HepG2 (cell line): ENCODE measurements around the gene ENGASE. TPM values are rescaled to one million over a fixed set of nuclear protein-coding genes. Genes with fewer than 3 reads are reported as not detected.
A peak's percentile ranks its signal among the peaks of the same experiment; 100 is the strongest.

Experiments used
- ATF7-NPFF ChIP-seq: sonication (generic); formaldehyde crosslinking; IDR thresholded peaks from 2 replicates; pipeline ENCODE4 v1.8.1; 2023; ENCODE audit warnings: mild to moderate bottlenecking, low read depth, missing genetic modification reagents, moderate library complexity
- BRD4 ChIP-seq: sonication (generic); formaldehyde crosslinking; IDR thresholded peaks from 2 replicates; pipeline ENCODE4 v1.4.0; 2020; ENCODE audit warnings: missing genetic modification reagents
- CC2D1A ChIP-seq: sonication (generic); formaldehyde crosslinking; IDR thresholded peaks from 2 replicates; pipeline ENCODE4 v1.8.1; 2023; ENCODE audit warnings: mild to moderate bottlenecking, missing genetic modification reagents
- CREM ChIP-seq, 2 experiments: sonication (generic) in 1 of 2; formaldehyde crosslinking in 1 of 2; IDR thresholded peaks; 2 replicates each; pipeline versions ENCODE4 v1.4.0 to v1.6.1; 2016 to 2020; ENCODE audit warnings: antibody characterized with exemption in 1 of 2, mild to moderate bottlenecking in 1 of 2, missing genetic modification reagents in 1 of 2
- EED ChIP-seq: sonication (generic); formaldehyde crosslinking; IDR thresholded peaks from 2 replicates; pipeline ENCODE4 v1.5.0; 2020; ENCODE audit warnings: mild to moderate bottlenecking, missing genetic modification reagents
- ELF1 ChIP-seq: sonication (generic); formaldehyde crosslinking; IDR thresholded peaks from 2 replicates; pipeline ENCODE4 v1.4.0; 2020; ENCODE audit warnings: missing genetic modification reagents
- FOXC1 ChIP-seq: sonication (generic); formaldehyde crosslinking; IDR thresholded peaks from 2 replicates; pipeline ENCODE4 v1.8.0; 2022; ENCODE audit warnings: mild to moderate bottlenecking, missing genetic modification reagents, borderline replicate concordance
- GATAD1 ChIP-seq: IDR thresholded peaks from 2 replicates; pipeline ENCODE4 v1.6.1; 2016; ENCODE audit warnings: missing genetic modification reagents, missing compliant biosample characterization
- HOXA7 ChIP-seq: sonication (generic); formaldehyde crosslinking; IDR thresholded peaks from 2 replicates; pipeline ENCODE4 v1.8.1; 2022; ENCODE audit warnings: mild to moderate bottlenecking, missing genetic modification reagents, moderate library complexity
- NR2C2 ChIP-seq: sonication (generic); formaldehyde crosslinking; IDR thresholded peaks from 2 replicates; pipeline ENCODE4 v1.4.0; 2020; ENCODE audit warnings: missing genetic modification reagents, mild to moderate bottlenecking, moderate library complexity, borderline replicate concordance
- PCBP2 ChIP-seq: fragments of 200-400 bp; formaldehyde crosslinking; optimal IDR thresholded peaks from 2 replicates; pipeline ENCODE3; 2018; ENCODE audit warnings: low read length, low read depth; ENCODE audit not compliant: poor library complexity, severe bottlenecking
- SMAD3 ChIP-seq: sonication (generic); formaldehyde crosslinking; IDR thresholded peaks from 2 replicates; pipeline ENCODE4 v1.4.0; 2020; ENCODE audit warnings: missing genetic modification reagents
- TBL1XR1 ChIP-seq: fragments of 150-350 bp; IDR thresholded peaks from 2 replicates; pipeline ENCODE4 v1.6.1; 2014; ENCODE audit warnings: borderline replicate concordance, low read length; ENCODE audit not compliant: partially characterized antibody
- ZFP36 ChIP-seq: fragments of 150-350 bp; IDR thresholded peaks from 2 replicates; pipeline ENCODE4 v1.6.1; 2018; ENCODE audit warnings: borderline replicate concordance, low read length, low read depth; ENCODE audit not compliant: partially characterized antibody
- ZNF296 ChIP-seq: sonication (generic); formaldehyde crosslinking; conservative IDR thresholded peaks from 2 replicates; pipeline ENCODE4 v1.5.0; 2020; ENCODE audit warnings: mild to moderate bottlenecking, missing genetic modification reagents
- ZNF333 ChIP-seq: sonication (generic); formaldehyde crosslinking; IDR thresholded peaks from 2 replicates; pipeline ENCODE4 v1.4.0; 2020; ENCODE audit warnings: mild to moderate bottlenecking, missing genetic modification reagents, borderline replicate concordance
- ZNF460 ChIP-seq: sonication (generic); formaldehyde crosslinking; IDR thresholded peaks from 2 replicates; pipeline ENCODE4 v1.5.1; 2020; ENCODE audit warnings: missing genetic modification reagents, mild to moderate bottlenecking, borderline replicate concordance
- ZNF615 ChIP-seq: sonication (generic); formaldehyde crosslinking; IDR thresholded peaks from 2 replicates; pipeline ENCODE4 v1.5.0; 2020; ENCODE audit warnings: mild to moderate bottlenecking, missing genetic modification reagents, borderline replicate concordance
- ZXDC ChIP-seq: sonication (generic); formaldehyde crosslinking; IDR thresholded peaks from 2 replicates; pipeline ENCODE4 v1.5.0; 2020; ENCODE audit warnings: mild to moderate bottlenecking, missing genetic modification reagents
- polyA plus RNA-seq, 8 experiments: library from polyadenylated mRNA; depleted of rRNA in 3 of 8; stranded (reverse) in 7 of 8; unstranded in 1 of 8; fragments of >200 nt; fragmentation: Illumina TruSeq in 4 of 8; extraction: Trizol in 4 of 8; gene quantifications; 2 replicates each; pipeline versions ENCODE4 v1.2.1 to v1.2.3, GENCODE V29; 2011 to 2016; ENCODE audit warnings: low read depth in 4 of 8, missing spikeins in 1 of 8, mixed read lengths in 1 of 8; ENCODE audit not compliant: insufficient read depth in 1 of 8
- total RNA-seq, 5 experiments: library from RNA; depleted of rRNA; stranded (reverse); fragments of >200 nt; fragmentation: Illumina TruSeq; extraction: Trizol; gene quantifications; 2 replicates each; pipeline ENCODE4 v1.2.3, GENCODE V29; 2016; ENCODE audit warnings: low read depth in 1 of 5
- TF ChIP-seq, protein P1 (sequence below), 2 experiments: sonication (generic) in 1 of 2; formaldehyde crosslinking in 1 of 2; IDR thresholded peaks; 2 replicates each; pipeline versions ENCODE4 v1.6.1 to v1.9.0; 2014 to 2022; ENCODE audit warnings: antibody characterized with exemption in 1 of 2, borderline replicate concordance in 1 of 2, inconsistent platforms in 1 of 2, low read depth in 1 of 2, missing genetic modification reagents in 1 of 2

Gene ENGASE
- total and polyA plus RNA-seq, 2 of the 13 experiments (the other 11 are each of a cell fraction or from before 2014, with no cell fraction given) = 10.6 to 18.1 TPM

DNA sequence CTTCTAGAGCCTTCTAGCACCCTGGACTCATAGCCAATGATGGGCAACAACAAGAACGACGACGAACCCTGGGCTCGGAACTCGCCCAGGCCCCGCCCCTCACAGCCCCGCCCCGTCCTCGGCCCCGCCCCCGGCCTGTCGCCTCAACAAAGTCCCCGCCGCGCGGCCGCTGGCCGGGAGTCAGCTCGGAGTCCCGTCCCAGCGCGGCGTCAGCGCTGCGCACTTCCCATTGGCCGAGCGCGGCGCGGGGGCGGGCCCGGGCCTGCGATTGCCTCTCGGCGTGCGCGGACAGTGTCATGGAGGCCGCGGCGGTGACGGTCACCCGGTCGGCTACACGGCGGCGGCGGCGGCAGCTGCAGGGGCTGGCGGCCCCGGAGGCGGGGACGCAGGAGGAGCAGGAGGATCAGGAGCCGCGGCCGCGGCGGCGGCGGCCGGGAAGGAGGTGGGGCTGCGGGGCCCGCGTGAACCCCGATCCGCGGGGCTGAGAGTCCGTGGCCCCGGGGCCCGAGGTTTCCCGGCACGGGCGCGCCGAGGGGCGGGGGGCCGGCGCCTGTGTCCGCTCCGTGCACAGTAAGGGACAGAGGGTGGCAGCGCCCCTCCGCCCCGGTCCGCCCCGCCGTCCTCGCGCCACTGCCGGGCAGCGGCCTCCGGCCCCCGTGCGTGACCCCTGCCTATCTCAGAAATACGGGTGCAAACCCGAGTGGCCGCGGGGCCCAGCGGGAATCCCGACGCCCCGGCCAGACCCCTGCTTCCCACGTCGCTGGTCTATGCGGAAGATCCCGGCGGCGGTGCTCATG, at the start of gene ENGASE (continued):
- TF ChIP-seq HOXA7 (CRISPR knock-in tag) = no peak
- TF ChIP-seq ZXDC = no peak
- TF ChIP-seq ATF7-NPFF = peak; percentile 85; the same call in 1 of the 2 replicates
- no peak for TF ChIP-seq CREM (IDR thresholded peaks at IDR 0.05)
- TF ChIP-seq CREM (CRISPR knock-in tag; IDR thresholded peaks at IDR 0.05) = no peak
- no peak for TF ChIP-seq PCBP2
- 0 out of 2 replicates have a peak, but pooled peaks have one; percentile 28 for TF ChIP-seq ELF1 (CRISPR knock-in tag)
- TF ChIP-seq GATAD1 (CRISPR knock-in tag) = peak; percentile 61; the same call in 1 of the 2 replicates
- TF ChIP-seq NR2C2 (CRISPR knock-in tag) = peak; percentile 66
- peak; percentile 62; the same call in 1 of the 2 replicates for TF ChIP-seq FOXC1 (CRISPR knock-in tag)
- peak; percentile 75; the same call in 1 of the 2 replicates for TF ChIP-seq EED
- TF ChIP-seq ZNF460 = no peak
- no peak for TF ChIP-seq TBL1XR1
- no peak for TF ChIP-seq CC2D1A (CRISPR knock-in tag)
- no peak for TF ChIP-seq ZFP36
- TF ChIP-seq ZNF615 (CRISPR knock-in tag) = no peak
- no peak for TF ChIP-seq ZNF333 (CRISPR knock-in tag)
- TF ChIP-seq BRD4 (CRISPR knock-in tag) = no peak
- TF ChIP-seq, protein P1, sequence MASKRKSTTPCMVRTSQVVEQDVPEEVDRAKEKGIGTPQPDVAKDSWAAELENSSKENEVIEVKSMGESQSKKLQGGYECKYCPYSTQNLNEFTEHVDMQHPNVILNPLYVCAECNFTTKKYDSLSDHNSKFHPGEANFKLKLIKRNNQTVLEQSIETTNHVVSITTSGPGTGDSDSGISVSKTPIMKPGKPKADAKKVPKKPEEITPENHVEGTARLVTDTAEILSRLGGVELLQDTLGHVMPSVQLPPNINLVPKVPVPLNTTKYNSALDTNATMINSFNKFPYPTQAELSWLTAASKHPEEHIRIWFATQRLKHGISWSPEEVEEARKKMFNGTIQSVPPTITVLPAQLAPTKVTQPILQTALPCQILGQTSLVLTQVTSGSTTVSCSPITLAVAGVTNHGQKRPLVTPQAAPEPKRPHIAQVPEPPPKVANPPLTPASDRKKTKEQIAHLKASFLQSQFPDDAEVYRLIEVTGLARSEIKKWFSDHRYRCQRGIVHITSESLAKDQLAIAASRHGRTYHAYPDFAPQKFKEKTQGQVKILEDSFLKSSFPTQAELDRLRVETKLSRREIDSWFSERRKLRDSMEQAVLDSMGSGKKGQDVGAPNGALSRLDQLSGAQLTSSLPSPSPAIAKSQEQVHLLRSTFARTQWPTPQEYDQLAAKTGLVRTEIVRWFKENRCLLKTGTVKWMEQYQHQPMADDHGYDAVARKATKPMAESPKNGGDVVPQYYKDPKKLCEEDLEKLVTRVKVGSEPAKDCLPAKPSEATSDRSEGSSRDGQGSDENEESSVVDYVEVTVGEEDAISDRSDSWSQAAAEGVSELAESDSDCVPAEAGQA (IDR thresholded peaks at IDR 0.05; ENCODE audit: low read depth) = peak; percentile 68; the same call in 1 of the 2 replicates
- TF ChIP-seq, protein P1 (CRISPR knock-in tag; IDR thresholded peaks at IDR 0.05; ENCODE audit: borderline replicate concordance) = peak; percentile 23; the same call in 1 of the 2 replicates
- TF ChIP-seq ZNF296 (CRISPR knock-in tag) = no peak
- TF ChIP-seq SMAD3 (CRISPR knock-in tag) = no peak
